ENCODE measurements around the gene JPH4. TPM values are rescaled to one million over a fixed set of nuclear protein-coding genes. Genes with fewer than 3 reads are reported as not detected.

Gene JPH4
- total and polyA plus RNA-seq, 2 of the 8 experiments (the other 6 are each of a cell fraction or from before 2014, with no cell fraction given) = 23.9 to 46.7 TPM

GRCh38 chr14:23531391-23531790 lies 47.2 kb downstream of the JPH4 start (continued):
- TF ChIP-seq ATF2 (IDR thresholded peaks at IDR 0.05; ENCODE audit: low read length) (no peak), KDM1A (IDR thresholded peaks at IDR 0.05; ENCODE audit: borderline replicate concordance, low read length) (no peak), EGR1 (IDR thresholded peaks at IDR 0.05; ENCODE audit: borderline replicate concordance, low read depth, low read length) (no peak), ZNF274 (IDR thresholded peaks at IDR 0.05; ENCODE audit: borderline replicate concordance, extremely low read depth, low read length) (no peak), SP4 (IDR thresholded peaks at IDR 0.05; ENCODE audit: low read length) (no peak), JUND (IDR thresholded peaks at IDR 0.05; ENCODE audit: low read length) (no peak), EZH2 (IDR thresholded peaks at IDR 0.05; ENCODE audit: low read depth, low read length, severe bottlenecking) (no peak)

Data from H1 (cell line).